OCI-LY1 (cell line): ENCODE data around the gene RFTN1.

Source experiments
- EZH2 ChIP-seq: fragments of 200-600 bp; sonication (generic), shearing (Covaris generic); IDR thresholded peaks from 2 replicates; pipeline ENCODE4 v1.8.0; 2017; ENCODE audit warnings: borderline replicate concordance, mixed run types, mild to moderate bottlenecking, antibody characterized with exemption, low read length, moderate library complexity, mixed read lengths
- TF ChIP-seq, protein P1 (sequence below): fragments of 200-600 bp; sonication (generic), shearing (Covaris generic); IDR thresholded peaks from 2 replicates; pipeline ENCODE4 v1.5.1; 2017; ENCODE audit warnings: mild to moderate bottlenecking, antibody characterized with exemption, low read length, moderate library complexity, mixed read lengths

DNA sequence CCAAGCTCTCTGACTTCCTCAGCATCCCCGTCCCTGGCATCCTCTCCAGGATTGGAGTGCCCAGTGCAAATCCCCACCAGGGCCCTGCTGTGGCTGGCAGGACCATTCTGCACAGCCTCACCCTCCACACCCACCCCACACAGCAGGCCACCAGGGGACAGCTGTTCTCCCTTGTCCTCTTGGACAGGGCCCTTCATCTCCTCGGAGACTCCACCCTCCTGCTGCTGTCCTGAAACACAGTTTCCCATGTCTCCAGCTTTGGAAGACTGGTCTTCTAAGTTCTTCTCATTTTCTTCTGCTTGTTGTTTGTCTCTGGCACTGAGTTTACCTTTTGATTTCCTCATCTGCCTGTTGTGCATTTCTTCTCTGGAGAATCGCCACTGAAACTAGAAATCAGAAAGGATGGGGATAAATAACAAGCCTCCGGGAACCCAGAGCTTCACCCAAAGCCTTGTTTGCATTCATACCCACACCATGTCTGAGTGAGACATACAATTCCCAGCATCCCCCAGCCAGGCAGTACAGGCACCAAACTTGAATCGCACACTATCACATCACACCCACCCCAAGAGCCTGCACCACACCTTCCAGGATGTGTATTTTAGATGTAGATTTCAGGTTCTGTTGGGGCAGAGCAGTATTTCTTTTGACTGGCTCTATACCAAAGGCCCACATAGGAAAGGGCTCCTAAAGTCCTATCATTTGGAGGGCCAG is 196.5 kb downstream of the RFTN1 start:
- TF ChIP-seq, protein P1, sequence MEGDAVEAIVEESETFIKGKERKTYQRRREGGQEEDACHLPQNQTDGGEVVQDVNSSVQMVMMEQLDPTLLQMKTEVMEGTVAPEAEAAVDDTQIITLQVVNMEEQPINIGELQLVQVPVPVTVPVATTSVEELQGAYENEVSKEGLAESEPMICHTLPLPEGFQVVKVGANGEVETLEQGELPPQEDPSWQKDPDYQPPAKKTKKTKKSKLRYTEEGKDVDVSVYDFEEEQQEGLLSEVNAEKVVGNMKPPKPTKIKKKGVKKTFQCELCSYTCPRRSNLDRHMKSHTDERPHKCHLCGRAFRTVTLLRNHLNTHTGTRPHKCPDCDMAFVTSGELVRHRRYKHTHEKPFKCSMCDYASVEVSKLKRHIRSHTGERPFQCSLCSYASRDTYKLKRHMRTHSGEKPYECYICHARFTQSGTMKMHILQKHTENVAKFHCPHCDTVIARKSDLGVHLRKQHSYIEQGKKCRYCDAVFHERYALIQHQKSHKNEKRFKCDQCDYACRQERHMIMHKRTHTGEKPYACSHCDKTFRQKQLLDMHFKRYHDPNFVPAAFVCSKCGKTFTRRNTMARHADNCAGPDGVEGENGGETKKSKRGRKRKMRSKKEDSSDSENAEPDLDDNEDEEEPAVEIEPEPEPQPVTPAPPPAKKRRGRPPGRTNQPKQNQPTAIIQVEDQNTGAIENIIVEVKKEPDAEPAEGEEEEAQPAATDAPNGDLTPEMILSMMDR = no peak
- no peak for TF ChIP-seq EZH2
